GM18951 (cell line): Measurements from ENCODE around the gene KRT15.

Source experiments
- POLR2A ChIP-seq: IDR thresholded peaks from 4 replicates; pipeline ENCODE4 v1.6.1; 2011; ENCODE audit warnings: mild to moderate bottlenecking; ENCODE audit not compliant: insufficient read length, insufficient read depth; ENCODE audit errors: extremely low read depth
- in situ Hi-C: fragments of 300-500 bp; cut with MboI; formaldehyde crosslinking; loops from one replicate; pipeline ENCODE4 v1.12.0; 2022; ENCODE audit warnings: low sequenced_read_pairs, mixed read lengths, inconsistent platforms; ENCODE audit not compliant: unreplicated experiment

The KRT15 gene

GRCh38 chr17:41464173-41464572 lies 54.5 kb downstream of the KRT15 start:
- in situ Hi-C loops, result no loop called here
- no peak for TF ChIP-seq POLR2A

- TF ChIP-seq POLR2A, result no peak
- in situ Hi-C loops, result no loop called here
Observed at GRCh38 chr17:41463746-41464145, 54.9 kb downstream of the KRT15 start.
